Colonic mucosa (tissue), 4 donors: Measurements from ENCODE around the gene PRKN. TPM values are rescaled to one million over a fixed set of nuclear protein-coding genes. Genes with fewer than 3 reads are reported as not detected.

Experiments used
- DNase-seq: peaks from one replicate; pipeline ENCODE4 v3.0.0-alpha.2; 2020
- H3K27ac ChIP-seq: fragments of 200-600 bp; one replicate; pipeline ENCODE4 v1.8.0; 2021
- H3K27me3 ChIP-seq: fragments of 200-600 bp; one replicate; pipeline ENCODE4 v1.8.0; 2021
- H3K36me3 ChIP-seq: fragments of 200-600 bp; one replicate; pipeline ENCODE4 v1.8.0; 2021
- H3K4me1 ChIP-seq: fragments of 200-600 bp; one replicate; pipeline ENCODE4 v1.8.0; 2021; ENCODE audit warnings: mild to moderate bottlenecking
- H3K4me3 ChIP-seq: fragments of 200-600 bp; one replicate; pipeline ENCODE4 v1.8.0; 2021
- H3K9ac ChIP-seq, 2 donors: one replicate each; pipeline ENCODE4 v1.7.0; 2013; ENCODE audit warnings: control low read depth in 2 of 2, low read depth in 2 of 2, low read length in 2 of 2
- H3K9me3 ChIP-seq: fragments of 200-600 bp; one replicate; pipeline ENCODE4 v1.8.0; 2021
- intact Hi-C: fragments of 100-400 bp; cut with DNase I; formaldehyde crosslinking; loops from one replicate; pipeline ENCODE4 v1.14.1; 2022
- total RNA-seq, 2 donors: library from RNA; stranded (reverse); fragmentation: NEBNext Ultra II Directional in 1 of 2; extraction: Animal tissue kit (Norgen Biotek cat#: 25700) in 1 of 2; gene quantifications; one replicate each; pipeline ENCODE4 v1.2.1, GENCODE V29; 2021
- TF ChIP-seq, protein P1 (sequence below): fragments of 200-600 bp; IDR thresholded peaks from one replicate; pipeline ENCODE4 v1.8.0; 2022; ENCODE audit warnings: antibody characterized with exemption, mild to moderate bottlenecking
- donor health status: healthy.
- donor health status: DM: no; HTN: no; CAD: no.
- donor health status: DM: no; HTN: no; CAD: no.

PRKN gene
- total RNA-seq, 2 donors from 2014 or later: 3.7 to 8.1 TPM

- Histone ChIP-seq H3K27me3 (no peaks in the 10 kb centered on the region), H3K4me1 (no peaks in the 10 kb centered on the region), H3K27ac (no peak overlapping the region), H3K36me3 (no peaks in the 10 kb centered on the region), H3K4me3 (no peak overlapping the region), H3K9me3 (no peaks in the 10 kb centered on the region), H3K9ac (no peak overlapping the region)
- no peak for DNase-seq
- intact Hi-C loops: no loop called here
- TF ChIP-seq, protein P1, sequence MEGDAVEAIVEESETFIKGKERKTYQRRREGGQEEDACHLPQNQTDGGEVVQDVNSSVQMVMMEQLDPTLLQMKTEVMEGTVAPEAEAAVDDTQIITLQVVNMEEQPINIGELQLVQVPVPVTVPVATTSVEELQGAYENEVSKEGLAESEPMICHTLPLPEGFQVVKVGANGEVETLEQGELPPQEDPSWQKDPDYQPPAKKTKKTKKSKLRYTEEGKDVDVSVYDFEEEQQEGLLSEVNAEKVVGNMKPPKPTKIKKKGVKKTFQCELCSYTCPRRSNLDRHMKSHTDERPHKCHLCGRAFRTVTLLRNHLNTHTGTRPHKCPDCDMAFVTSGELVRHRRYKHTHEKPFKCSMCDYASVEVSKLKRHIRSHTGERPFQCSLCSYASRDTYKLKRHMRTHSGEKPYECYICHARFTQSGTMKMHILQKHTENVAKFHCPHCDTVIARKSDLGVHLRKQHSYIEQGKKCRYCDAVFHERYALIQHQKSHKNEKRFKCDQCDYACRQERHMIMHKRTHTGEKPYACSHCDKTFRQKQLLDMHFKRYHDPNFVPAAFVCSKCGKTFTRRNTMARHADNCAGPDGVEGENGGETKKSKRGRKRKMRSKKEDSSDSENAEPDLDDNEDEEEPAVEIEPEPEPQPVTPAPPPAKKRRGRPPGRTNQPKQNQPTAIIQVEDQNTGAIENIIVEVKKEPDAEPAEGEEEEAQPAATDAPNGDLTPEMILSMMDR: no peak
These were observed 917.6 kb downstream of the PRKN start for GRCh38 chr6:161809971-161810370.

- TF ChIP-seq, protein P1: no peak
- no peak for DNase-seq
- Histone ChIP-seq H3K27me3 (no peaks in the 10 kb centered on the region), H3K4me1 (no peaks in the 10 kb centered on the region), H3K27ac (no peak overlapping the region), H3K36me3 (no peaks in the 10 kb centered on the region), H3K9ac (no peak overlapping the region), H3K4me3 (no peak overlapping the region), H3K9me3 (no peaks in the 10 kb centered on the region)
- intact Hi-C loops: no loop called here
These were observed 922.7 kb downstream of the PRKN start for GRCh38 chr6:161804838-161805237.

DNA sequence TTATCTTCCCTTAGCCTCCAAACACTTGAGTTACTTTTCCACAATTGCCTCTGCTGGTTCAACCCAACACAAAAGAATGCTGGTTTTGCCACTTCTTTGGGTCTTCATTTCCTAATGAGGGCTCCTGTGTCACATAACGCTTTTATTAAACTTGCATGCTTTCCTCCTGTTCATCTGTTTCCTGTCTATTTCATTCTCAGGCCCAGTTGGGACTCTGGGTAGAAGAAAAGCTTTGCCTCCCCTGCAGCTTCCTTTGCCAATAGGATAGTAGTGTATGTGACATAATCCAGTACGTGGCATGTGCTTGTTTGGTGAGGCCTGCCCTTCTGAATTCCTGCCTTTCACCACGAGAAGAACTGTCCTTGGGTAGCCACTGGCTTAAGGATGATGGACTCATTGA is 924.4 kb downstream of the PRKN start:
- TF ChIP-seq, protein P1: no peak
- Histone ChIP-seq H3K27me3 (no peaks in the 10 kb centered on the region), H3K4me1 (no peaks in the 10 kb centered on the region), H3K4me3 (no peak overlapping the region), H3K9ac (no peak overlapping the region), H3K27ac (no peak overlapping the region), H3K9me3 (no peaks in the 10 kb centered on the region), H3K36me3 (no peaks in the 10 kb centered on the region)
- DNase-seq: no peak
- intact Hi-C loops: no loop called here

DNA sequence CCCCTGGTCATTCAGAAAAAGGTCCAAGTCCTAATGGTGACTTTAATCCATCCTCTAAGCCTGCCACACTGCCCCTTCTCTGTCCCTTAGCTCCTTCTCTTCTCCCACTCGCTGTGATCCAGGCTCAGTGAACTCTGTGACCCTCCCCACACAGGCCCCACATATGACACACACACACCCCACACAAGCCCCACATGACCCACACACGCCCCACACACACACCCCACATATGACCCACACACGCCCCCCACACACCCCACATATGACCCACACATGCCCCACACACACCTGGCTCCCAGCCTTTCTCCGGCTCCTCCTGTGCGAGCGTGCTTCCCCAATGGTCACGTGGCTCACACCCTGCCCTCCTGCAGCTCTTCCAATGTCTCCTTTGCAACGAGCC is 925.3 kb downstream of the PRKN start:
- Histone ChIP-seq H3K4me1 (no peaks in the 10 kb centered on the region), H3K36me3 (no peaks in the 10 kb centered on the region), H3K9ac (no peak overlapping the region), H3K27me3 (no peaks in the 10 kb centered on the region), H3K27ac (no peak overlapping the region), H3K4me3 (no peak overlapping the region), H3K9me3 (no peaks in the 10 kb centered on the region)
- intact Hi-C loops: no loop called here
- TF ChIP-seq, protein P1: no peak
- DNase-seq: no peak

GRCh38 chr6:161798844-161799394 is 928.6 kb downstream of the PRKN start:
- TF ChIP-seq, protein P1: no peak
- Histone ChIP-seq H3K4me3 (no peak overlapping the region), H3K36me3 (no peaks in the 10 kb centered on the region), H3K9me3 (no peaks in the 10 kb centered on the region), H3K9ac (no peak overlapping the region), H3K27ac (no peak overlapping the region), H3K4me1 (no peaks in the 10 kb centered on the region), H3K27me3 (no peaks in the 10 kb centered on the region)
- no peak for DNase-seq
- intact Hi-C loops: no loop called here
